Measurements from ENCODE around the gene GUSB. TPM values are rescaled to one million over a fixed set of nuclear protein-coding genes. Genes with fewer than 3 reads are reported as not detected.
"Not testable (repeated sequence)": the region's sequence is repeated elsewhere in the genome, so short reads cannot be mapped to it uniquely, and the experiment has no call there.

Gene GUSB
- total and polyA plus RNA-seq, 2 of the 4 experiments (the other 2 are of a cell fraction): 12.9 to 47.7 TPM

- POLR2A ChIA-PET (ENCODE audit: unreplicated experiment); H4K5ac ChIP-seq (ENCODE audit: low read depth, low read length): not testable (repeated sequence)
Observed at GRCh38 chr7:65994984-65995383, 13.0 kb upstream of the GUSB start.

More at GRCh38 chr7:65994984-65995383, 13.0 kb upstream of the GUSB start:
- H3K79me1 ChIP-seq (ENCODE audit: low read depth in 1 of 2, low read length in 2 of 2); H3K9ac ChIP-seq (ENCODE audit: low read depth, low read length); H3K18ac ChIP-seq (ENCODE audit: low read depth, low read length); H3K9me1 ChIP-seq (ENCODE audit: insufficient read depth, low read length); H2AK9ac ChIP-seq (replicated peaks; ENCODE audit: low read depth, low read length, poor library complexity); H2BK20ac ChIP-seq (ENCODE audit: low read depth, low read length); H2AFZ ChIP-seq (replicated peaks; ENCODE audit: low read length, poor library complexity); H2BK5ac ChIP-seq (ENCODE audit: low read depth, low read length, poor library complexity, severe bottlenecking); ATAC-seq (ENCODE audit: low read depth); BruUV-seq (replicated peaks); H3K4me2 ChIP-seq (ENCODE audit: low read depth, low read length); H4K8ac ChIP-seq (ENCODE audit: low read depth in 2 of 2, low read length in 2 of 2); H3K4me3 ChIP-seq (ENCODE audit: insufficient read depth, low read depth, low read length); DNase-seq; CTCF ChIA-PET; H3K14ac ChIP-seq (replicated peaks; ENCODE audit: low read depth, low read length); H3K4me1 ChIP-seq (ENCODE audit: control insufficient read depth, insufficient read depth, low read length); H2BK120ac ChIP-seq (ENCODE audit: low read depth, low read length); dilution Hi-C loops (cut with HindIII; ENCODE audit: low sequenced_read_pairs, unreplicated experiment); H3K27ac ChIP-seq (ENCODE audit: insufficient read depth, low read length); H3K56ac ChIP-seq (ENCODE audit: extremely low read depth, insufficient read depth, low read length); H2AK5ac ChIP-seq (ENCODE audit: low read depth, low read length); in situ Hi-C loops (cut with MboI; ENCODE audit: low sequenced_read_pairs); H3K27me3 ChIP-seq (ENCODE audit: control insufficient read depth, insufficient read depth, low read length); H3K4ac ChIP-seq (ENCODE audit: low read depth, low read length); H3K36me3 ChIP-seq (ENCODE audit: control insufficient read depth, insufficient read depth, low read length); H4K20me1 ChIP-seq (ENCODE audit: insufficient read depth, low read length); H4K91ac ChIP-seq (ENCODE audit: insufficient read depth, low read depth, low read length); H3K9me3 ChIP-seq (ENCODE audit: control insufficient read depth, insufficient read depth, low read length); intact Hi-C loops (cut with micrococcal nuclease); H2BK15ac ChIP-seq (ENCODE audit: low read depth, low read length); H3K23ac ChIP-seq (ENCODE audit: low read depth, low read length): not testable (repeated sequence)
- no CpG with 5 or more reads among the region's 1 CpG for WGBS, 2 experiments (ENCODE audit: extremely low coverage in 2 of 2, insufficient read length in 1 of 2)

All from IMR-90 (cell line).